ENCODE data around the gene PSMB7.

- TF ChIP-seq EZH2phosphoT487 (IDR thresholded peaks at IDR 0.05; ENCODE audit: borderline replicate concordance) = no peak
- TF ChIP-seq CTCF (conservative IDR thresholded peaks at IDR 0.05; ENCODE audit: low read length) = no peak
Observed at GRCh38 chr9:124326378-124326777, 88.9 kb downstream of the PSMB7 start.
